ENCODE results near the gene TKFC. TPM values are rescaled to one million over a fixed set of nuclear protein-coding genes. Genes with fewer than 3 reads are reported as not detected.
A peak's percentile ranks its signal among the peaks of the same experiment; 100 is the strongest.

TKFC gene
- total RNA-seq, 1 donor from 2014 or later = 6.8 TPM

- Histone ChIP-seq H3K9ac (ENCODE audit: low read depth in 1 of 3, low read length in 3 of 3) (peak overlapping the region in 1 of 3 donors; percentile 50), H3K27ac (ENCODE audit: low read depth, low read length) (no peak overlapping the region), H3K4me1 (ENCODE audit: control insufficient read depth in 3 of 3, insufficient read depth in 3 of 3, low read length in 3 of 3) (peaks cover 39 to 57% (median 46%) of the 10 kb centered on the region in 3 donors), H3K9me3 (ENCODE audit: control insufficient read depth in 3 of 3, low read length in 3 of 3) (no peaks in the 10 kb centered on the region), H3K27me3 (ENCODE audit: control insufficient read depth in 3 of 3, insufficient read depth in 3 of 3, low read length in 3 of 3) (no peaks in the 10 kb centered on the region), H3K4me3 (ENCODE audit: low read length in 3 of 3) (no peak overlapping the region), H3K36me3 (ENCODE audit: control insufficient read depth in 3 of 3, insufficient read depth in 3 of 3, low read length in 3 of 3) (peaks cover 3 to 11% (median 5%) of the 10 kb centered on the region in 3 donors)
Measured at GRCh38 chr11:61334434-61335354, 1.7 kb downstream of the TKFC start.

- Histone ChIP-seq H3K9ac (ENCODE audit: low read depth in 1 of 3, low read length in 3 of 3) (peak overlapping the region in 1 of 3 donors; percentile 50), H3K27ac (ENCODE audit: low read depth, low read length) (no peak overlapping the region), H3K27me3 (ENCODE audit: control insufficient read depth in 3 of 3, insufficient read depth in 3 of 3, low read length in 3 of 3) (no peaks in the 10 kb centered on the region), H3K36me3 (ENCODE audit: control insufficient read depth in 3 of 3, insufficient read depth in 3 of 3, low read length in 3 of 3) (peaks cover 3 to 9% (median 5%) of the 10 kb centered on the region in 3 donors), H3K4me1 (ENCODE audit: control insufficient read depth in 3 of 3, insufficient read depth in 3 of 3, low read length in 3 of 3) (peaks cover 39 to 57% (median 40%) of the 10 kb centered on the region in 3 donors), H3K4me3 (ENCODE audit: low read length in 3 of 3) (no peak overlapping the region), H3K9me3 (ENCODE audit: control insufficient read depth in 3 of 3, low read length in 3 of 3) (no peaks in the 10 kb centered on the region)
Measured at GRCh38 chr11:61335355-61335710, 2.3 kb downstream of the TKFC start.

GRCh38 chr11:61336171-61336935, 3.3 kb downstream of the TKFC start:
- H3K27ac ChIP-seq (ENCODE audit: low read depth, low read length) = no peak overlapping the region
- H3K4me1 ChIP-seq (ENCODE audit: control insufficient read depth in 3 of 3, insufficient read depth in 3 of 3, low read length in 3 of 3) = peaks cover 35 to 50% (median 36%) of the 10 kb centered on the region in 3 donors

DNA sequence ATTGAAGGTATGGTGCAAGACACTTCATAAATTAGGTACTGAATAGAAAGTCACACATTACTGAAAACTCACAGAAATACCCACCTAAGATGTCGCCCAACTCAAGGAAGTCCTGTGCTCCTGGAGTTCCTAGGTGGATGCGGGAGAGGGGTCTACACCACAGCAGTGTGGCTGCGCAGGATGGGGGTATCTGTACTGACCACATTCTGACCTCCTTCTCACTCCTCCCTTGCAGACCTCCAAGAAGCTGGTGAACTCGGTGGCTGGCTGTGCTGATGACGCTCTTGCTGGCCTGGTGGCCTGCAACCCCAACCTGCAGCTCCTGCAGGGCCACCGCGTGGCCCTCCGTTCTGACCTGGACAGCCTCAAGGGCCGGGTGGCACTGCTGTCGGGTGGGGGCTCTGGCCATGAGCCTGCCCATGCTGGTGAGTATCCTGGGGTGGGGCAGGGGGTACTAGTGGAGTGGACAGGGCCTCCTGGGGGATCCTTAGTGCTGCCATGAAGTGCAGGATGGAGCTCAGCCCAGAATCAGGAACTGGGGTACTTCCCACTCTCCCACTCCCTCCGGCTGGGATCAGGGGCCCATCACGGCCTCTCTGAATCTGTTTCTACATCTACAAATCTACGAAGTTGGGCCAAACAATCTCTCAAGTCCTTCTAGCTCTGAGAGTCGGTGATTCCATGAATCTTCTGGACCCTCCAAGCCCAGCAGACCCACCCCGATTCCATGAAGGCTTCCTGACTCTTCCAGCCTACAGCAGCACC, 4.9 kb downstream of the TKFC start:
- Histone ChIP-seq H3K9me3 (ENCODE audit: control insufficient read depth in 3 of 3, low read length in 3 of 3) (no peaks in the 10 kb centered on the region), H3K27ac (ENCODE audit: low read depth, low read length) (no peak overlapping the region), H3K4me3 (ENCODE audit: low read length in 3 of 3) (no peak overlapping the region), H3K36me3 (ENCODE audit: control insufficient read depth in 3 of 3, insufficient read depth in 3 of 3, low read length in 3 of 3) (peaks cover 13 to 22% (median 17%) of the 10 kb centered on the region in 3 donors), H3K9ac (ENCODE audit: low read depth in 1 of 3, low read length in 3 of 3) (no peak overlapping the region), H3K4me1 (ENCODE audit: control insufficient read depth in 3 of 3, insufficient read depth in 3 of 3, low read length in 3 of 3) (peaks cover 25 to 38% (median 26%) of the 10 kb centered on the region in 3 donors), H3K27me3 (ENCODE audit: control insufficient read depth in 3 of 3, insufficient read depth in 3 of 3, low read length in 3 of 3) (no peaks in the 10 kb centered on the region)

More at GRCh38 chr11:61336171-61336935, 3.3 kb downstream of the TKFC start:
- H3K9ac ChIP-seq (ENCODE audit: low read depth in 1 of 3, low read length in 3 of 3) = peak overlapping the region in 2 of 3 donors; percentile 3 to 71
- peaks cover 5 to 9% (median 8%) of the 10 kb centered on the region in 3 donors for H3K36me3 ChIP-seq (ENCODE audit: control insufficient read depth in 3 of 3, insufficient read depth in 3 of 3, low read length in 3 of 3)
- no peaks in the 10 kb centered on the region for H3K27me3 ChIP-seq (ENCODE audit: control insufficient read depth in 3 of 3, insufficient read depth in 3 of 3, low read length in 3 of 3)
- H3K9me3 ChIP-seq (ENCODE audit: control insufficient read depth in 3 of 3, low read length in 3 of 3) = no peaks in the 10 kb centered on the region
- no peak overlapping the region for H3K4me3 ChIP-seq (ENCODE audit: low read length in 3 of 3)

DNA sequence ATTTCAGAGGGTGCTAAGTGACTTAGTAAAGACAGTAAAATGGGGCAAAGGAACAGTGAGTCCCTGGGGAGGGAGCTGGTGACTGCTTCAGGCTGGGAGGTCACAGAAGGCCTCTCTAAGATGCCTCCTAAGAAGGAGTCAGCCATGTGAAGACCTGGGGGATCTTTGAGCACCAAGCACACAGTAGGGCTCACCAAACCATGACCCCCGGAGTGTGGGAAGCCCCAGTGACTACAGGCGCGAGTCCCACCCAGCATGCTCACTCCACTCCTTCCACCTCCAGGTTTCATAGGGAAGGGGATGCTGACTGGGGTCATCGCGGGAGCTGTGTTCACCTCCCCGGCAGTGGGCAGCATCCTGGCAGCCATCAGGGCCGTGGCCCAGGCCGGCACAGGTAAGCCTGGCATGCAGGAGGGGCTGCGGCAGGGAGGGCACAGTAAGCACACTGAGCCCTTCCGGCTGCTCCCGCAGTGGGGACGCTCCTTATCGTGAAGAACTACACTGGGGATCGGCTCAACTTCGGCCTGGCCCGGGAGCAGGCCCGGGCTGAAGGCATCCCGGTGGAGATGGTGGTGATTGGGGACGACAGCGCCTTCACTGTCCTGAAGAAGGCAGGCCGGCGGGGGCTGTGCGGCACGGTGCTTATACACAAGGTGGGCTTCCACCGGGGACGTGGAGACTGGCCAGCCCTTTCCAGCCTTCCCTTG, 5.9 kb downstream of the TKFC start:
- H3K4me1 ChIP-seq (ENCODE audit: control insufficient read depth in 3 of 3, insufficient read depth in 3 of 3, low read length in 3 of 3) = peaks cover 18 to 29% (median 19%) of the 10 kb centered on the region in 3 donors
- no peak overlapping the region for H3K4me3 ChIP-seq (ENCODE audit: low read length in 3 of 3)
- H3K27me3 ChIP-seq (ENCODE audit: control insufficient read depth in 3 of 3, insufficient read depth in 3 of 3, low read length in 3 of 3) = no peaks in the 10 kb centered on the region
- no peak overlapping the region for H3K27ac ChIP-seq (ENCODE audit: low read depth, low read length)
- peaks cover 15 to 27% (median 17%) of the 10 kb centered on the region in 3 donors for H3K36me3 ChIP-seq (ENCODE audit: control insufficient read depth in 3 of 3, insufficient read depth in 3 of 3, low read length in 3 of 3)
- peak overlapping the region in 1 of 3 donors; percentile 8 for H3K9ac ChIP-seq (ENCODE audit: low read depth in 1 of 3, low read length in 3 of 3)
- no peaks in the 10 kb centered on the region for H3K9me3 ChIP-seq (ENCODE audit: control insufficient read depth in 3 of 3, low read length in 3 of 3)

- Histone ChIP-seq H3K9ac (ENCODE audit: low read depth in 1 of 3, low read length in 3 of 3) (no peak overlapping the region), H3K27ac (ENCODE audit: low read depth, low read length) (no peak overlapping the region), H3K27me3 (ENCODE audit: control insufficient read depth in 3 of 3, insufficient read depth in 3 of 3, low read length in 3 of 3) (no peaks in the 10 kb centered on the region), H3K36me3 (ENCODE audit: control insufficient read depth in 3 of 3, insufficient read depth in 3 of 3, low read length in 3 of 3) (peaks cover 15 to 27% (median 17%) of the 10 kb centered on the region in 3 donors), H3K9me3 (ENCODE audit: control insufficient read depth in 3 of 3, low read length in 3 of 3) (no peaks in the 10 kb centered on the region), H3K4me3 (ENCODE audit: low read length in 3 of 3) (no peak overlapping the region), H3K4me1 (ENCODE audit: control insufficient read depth in 3 of 3, insufficient read depth in 3 of 3, low read length in 3 of 3) (peaks cover 13 to 24% (median 17%) of the 10 kb centered on the region in 3 donors)
Measured at GRCh38 chr11:61339490-61339878, 6.5 kb downstream of the TKFC start.

- Histone ChIP-seq H3K4me3 (ENCODE audit: low read length in 3 of 3) (no peak overlapping the region), H3K9ac (ENCODE audit: low read depth in 1 of 3, low read length in 3 of 3) (no peak overlapping the region), H3K27me3 (ENCODE audit: control insufficient read depth in 3 of 3, insufficient read depth in 3 of 3, low read length in 3 of 3) (no peaks in the 10 kb centered on the region), H3K36me3 (ENCODE audit: control insufficient read depth in 3 of 3, insufficient read depth in 3 of 3, low read length in 3 of 3) (peaks cover 15 to 27% (median 22%) of the 10 kb centered on the region in 3 donors), H3K27ac (ENCODE audit: low read depth, low read length) (no peak overlapping the region), H3K4me1 (ENCODE audit: control insufficient read depth in 3 of 3, insufficient read depth in 3 of 3, low read length in 3 of 3) (peaks cover 6 to 9% (median 7%) of the 10 kb centered on the region in 3 donors), H3K9me3 (ENCODE audit: control insufficient read depth in 3 of 3, low read length in 3 of 3) (no peaks in the 10 kb centered on the region)
Measured at GRCh38 chr11:61340979-61341378, 8.0 kb downstream of the TKFC start.

DNA sequence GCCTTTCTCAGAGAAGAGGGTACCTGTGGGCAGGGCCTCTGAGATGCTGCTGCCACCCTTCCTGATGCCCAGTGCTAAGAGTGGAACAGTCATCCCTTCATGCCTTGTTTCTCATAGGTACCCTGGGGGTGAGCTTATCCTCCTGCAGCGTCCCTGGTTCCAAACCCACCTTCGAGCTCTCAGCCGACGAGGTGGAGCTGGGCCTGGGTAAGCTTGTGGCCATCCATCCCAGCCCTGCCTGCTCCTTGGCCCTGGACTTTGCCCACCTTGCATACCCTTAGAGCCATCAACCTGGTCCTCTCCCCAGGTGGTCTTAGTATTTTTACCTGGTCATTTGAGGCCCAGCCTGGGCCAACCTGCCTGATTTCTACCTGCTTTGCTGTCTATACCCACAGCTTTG, 8.7 kb downstream of the TKFC start:
- Histone ChIP-seq H3K27me3 (ENCODE audit: control insufficient read depth in 3 of 3, insufficient read depth in 3 of 3, low read length in 3 of 3) (no peaks in the 10 kb centered on the region), H3K4me3 (ENCODE audit: low read length in 3 of 3) (no peak overlapping the region), H3K9me3 (ENCODE audit: control insufficient read depth in 3 of 3, low read length in 3 of 3) (no peaks in the 10 kb centered on the region), H3K4me1 (ENCODE audit: control insufficient read depth in 3 of 3, insufficient read depth in 3 of 3, low read length in 3 of 3) (peaks cover 0 to 2% (median 0%) of the 10 kb centered on the region in 3 donors), H3K9ac (ENCODE audit: low read depth in 1 of 3, low read length in 3 of 3) (no peak overlapping the region), H3K36me3 (ENCODE audit: control insufficient read depth in 3 of 3, insufficient read depth in 3 of 3, low read length in 3 of 3) (peaks cover 15 to 31% (median 22%) of the 10 kb centered on the region in 3 donors), H3K27ac (ENCODE audit: low read depth, low read length) (no peak overlapping the region)

GRCh38 chr11:61342207-61342803, 9.3 kb downstream of the TKFC start:
- Histone ChIP-seq H3K9ac (ENCODE audit: low read depth in 1 of 3, low read length in 3 of 3) (no peak overlapping the region), H3K9me3 (ENCODE audit: control insufficient read depth in 3 of 3, low read length in 3 of 3) (no peaks in the 10 kb centered on the region), H3K36me3 (ENCODE audit: control insufficient read depth in 3 of 3, insufficient read depth in 3 of 3, low read length in 3 of 3) (peaks cover 15 to 36% (median 22%) of the 10 kb centered on the region in 3 donors), H3K27ac (ENCODE audit: low read depth, low read length) (no peak overlapping the region), H3K27me3 (ENCODE audit: control insufficient read depth in 3 of 3, insufficient read depth in 3 of 3, low read length in 3 of 3) (no peaks in the 10 kb centered on the region), H3K4me1 (ENCODE audit: control insufficient read depth in 3 of 3, insufficient read depth in 3 of 3, low read length in 3 of 3) (no peaks in the 10 kb centered on the region), H3K4me3 (ENCODE audit: low read length in 3 of 3) (no peak overlapping the region)

Measured in skeletal muscle tissue (tissue), 4 donors.